ENCODE measurements around the gene MID2.

GRCh38 chrX:107851215-107851614 is 25.5 kb downstream of the MID2 start:
- TF ChIP-seq, protein P1, sequence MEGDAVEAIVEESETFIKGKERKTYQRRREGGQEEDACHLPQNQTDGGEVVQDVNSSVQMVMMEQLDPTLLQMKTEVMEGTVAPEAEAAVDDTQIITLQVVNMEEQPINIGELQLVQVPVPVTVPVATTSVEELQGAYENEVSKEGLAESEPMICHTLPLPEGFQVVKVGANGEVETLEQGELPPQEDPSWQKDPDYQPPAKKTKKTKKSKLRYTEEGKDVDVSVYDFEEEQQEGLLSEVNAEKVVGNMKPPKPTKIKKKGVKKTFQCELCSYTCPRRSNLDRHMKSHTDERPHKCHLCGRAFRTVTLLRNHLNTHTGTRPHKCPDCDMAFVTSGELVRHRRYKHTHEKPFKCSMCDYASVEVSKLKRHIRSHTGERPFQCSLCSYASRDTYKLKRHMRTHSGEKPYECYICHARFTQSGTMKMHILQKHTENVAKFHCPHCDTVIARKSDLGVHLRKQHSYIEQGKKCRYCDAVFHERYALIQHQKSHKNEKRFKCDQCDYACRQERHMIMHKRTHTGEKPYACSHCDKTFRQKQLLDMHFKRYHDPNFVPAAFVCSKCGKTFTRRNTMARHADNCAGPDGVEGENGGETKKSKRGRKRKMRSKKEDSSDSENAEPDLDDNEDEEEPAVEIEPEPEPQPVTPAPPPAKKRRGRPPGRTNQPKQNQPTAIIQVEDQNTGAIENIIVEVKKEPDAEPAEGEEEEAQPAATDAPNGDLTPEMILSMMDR (IDR thresholded peaks at IDR 0.05), result no peak
- TF ChIP-seq POLR2A (IDR thresholded peaks at IDR 0.05), result no peak
- no peak for TF ChIP-seq POLR2AphosphoS5 (IDR thresholded peaks at IDR 0.05)
